ENCODE results near the gene CBR1.
"Not testable (repeated sequence)": the region's sequence is repeated elsewhere in the genome, so short reads cannot be mapped to it uniquely, and the experiment has no call there.

The CBR1 gene

DNA sequence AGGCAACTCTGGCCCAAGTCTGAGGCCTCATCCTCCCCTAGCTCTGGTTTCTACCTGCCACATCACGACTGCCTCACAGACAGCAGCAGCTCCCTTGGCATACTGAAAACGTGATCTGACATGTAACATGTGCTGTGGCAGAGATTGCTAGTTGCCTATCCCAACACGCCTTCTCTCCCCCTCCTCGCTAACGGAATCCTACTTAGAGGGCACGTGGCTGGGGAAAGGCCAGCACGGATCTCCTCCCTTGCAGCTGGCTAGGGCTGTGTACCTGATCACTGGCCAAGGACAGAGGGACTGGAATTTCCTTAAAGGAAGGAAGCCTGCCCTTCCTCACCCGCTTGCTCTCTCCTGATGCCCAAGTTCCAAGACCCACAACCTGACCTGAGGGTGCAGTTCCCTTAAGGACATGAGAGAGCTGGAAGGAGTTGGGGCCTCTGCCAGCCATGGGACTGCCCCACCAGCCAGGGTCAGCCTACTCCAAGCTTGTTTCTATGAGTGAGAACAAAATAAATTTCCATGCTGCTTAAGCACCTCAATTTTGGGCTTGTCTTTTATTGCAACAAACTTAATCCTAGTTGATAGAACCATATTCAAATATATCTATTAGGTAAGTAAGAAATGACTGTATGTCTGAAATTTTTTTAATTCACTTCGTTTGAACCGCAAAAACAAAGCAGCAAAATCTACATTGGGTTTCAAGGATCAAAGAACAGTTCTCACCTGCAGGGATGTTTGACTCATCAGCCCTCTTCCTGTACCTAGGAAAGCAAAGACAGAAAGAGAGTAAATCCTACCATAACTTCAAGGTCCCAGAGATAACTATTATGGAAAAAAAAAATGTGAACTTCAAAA, 16.7 kb upstream of the CBR1 start:
- FAIRE-seq: no peak

DNA sequence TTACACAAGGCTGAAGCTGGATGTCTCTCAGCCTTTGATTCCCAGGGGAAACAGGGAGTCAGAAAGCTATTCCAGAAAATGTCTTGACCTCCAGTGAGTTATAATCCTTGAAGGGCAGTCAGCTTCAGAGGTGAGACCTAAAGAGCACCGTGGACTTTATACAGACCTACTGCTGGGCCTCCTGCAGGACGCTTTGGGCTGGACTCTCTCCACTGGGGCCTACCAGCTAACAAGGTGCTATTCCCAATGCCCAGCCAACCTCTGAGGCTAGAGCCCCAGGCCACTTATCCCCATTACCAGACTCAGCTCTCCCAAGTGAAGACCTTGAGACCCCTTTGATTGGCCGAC, 16.1 kb upstream of the CBR1 start:
- no peak for FAIRE-seq

DNA sequence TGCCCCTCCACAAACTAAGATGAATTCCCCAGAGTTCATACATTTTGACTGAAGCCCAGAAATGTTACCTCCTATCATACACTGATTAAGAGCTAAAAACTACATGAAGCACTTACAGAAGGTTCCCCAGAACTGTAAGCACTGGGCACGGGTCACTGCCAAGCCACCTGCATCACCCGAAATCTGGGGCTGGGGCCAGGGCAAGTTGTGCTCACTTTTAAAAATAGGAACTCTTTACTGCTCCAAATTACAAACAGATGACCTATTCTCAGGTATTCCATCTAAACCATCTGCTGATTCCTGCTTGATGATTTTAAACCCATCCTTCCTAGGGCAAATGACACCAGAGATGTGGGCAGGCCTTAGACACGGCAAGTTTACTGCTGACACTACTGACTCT, 14.3 kb upstream of the CBR1 start:
- FAIRE-seq: no peak

DNA sequence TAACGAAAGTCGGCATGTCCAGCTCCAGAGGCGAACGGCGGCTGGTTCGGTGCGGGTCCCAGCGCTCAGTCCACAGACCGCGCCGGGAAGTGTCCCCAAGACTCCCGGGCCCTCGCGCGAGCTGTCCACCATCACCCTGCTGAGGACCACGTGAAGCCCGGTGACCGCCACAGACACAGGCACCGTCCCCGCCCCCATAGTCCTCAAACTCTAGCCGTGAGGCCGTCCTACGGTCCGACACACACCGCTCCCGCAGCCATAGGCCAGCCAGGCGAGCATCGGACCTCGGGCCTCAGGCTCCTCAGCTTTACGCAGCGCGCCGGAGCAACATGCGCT, 10.0 kb upstream of the CBR1 start:
- no peak for FAIRE-seq

DNA sequence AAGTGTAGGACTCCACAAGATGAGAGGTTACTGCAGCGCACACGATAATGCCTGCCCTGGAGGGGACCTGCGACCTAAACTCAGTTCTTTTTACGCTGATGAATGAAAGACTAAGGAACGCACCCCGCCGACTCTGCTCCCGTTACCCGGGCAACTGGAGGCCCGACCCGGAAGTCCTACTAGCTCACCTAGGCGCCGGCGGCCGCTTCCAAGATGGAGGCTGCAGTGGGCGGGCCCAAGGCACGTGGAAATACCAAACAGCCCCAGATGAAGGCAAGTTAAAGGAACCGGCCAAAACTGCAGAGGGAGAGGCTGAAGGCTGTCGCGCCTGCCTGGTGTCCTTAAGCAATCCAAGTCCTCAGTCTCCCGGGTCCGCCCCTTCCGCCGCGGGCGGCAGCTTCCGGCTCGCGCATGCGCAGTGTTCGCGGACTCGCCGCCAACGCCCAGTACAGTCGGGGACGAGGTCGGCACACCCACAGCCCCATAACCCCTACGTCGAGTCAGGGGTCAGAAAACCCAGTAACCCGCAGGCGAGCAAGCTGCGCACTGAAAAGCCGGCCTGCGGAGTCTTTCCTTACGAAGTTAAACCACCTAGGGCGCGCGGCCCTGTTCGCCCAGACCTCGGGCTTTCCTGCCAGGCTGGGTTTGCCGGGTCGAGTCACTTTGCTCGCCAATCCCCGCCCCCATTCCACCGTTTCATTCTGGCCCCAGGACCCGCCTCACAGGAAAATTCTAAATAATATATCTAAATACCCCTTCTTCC, 9.5 kb upstream of the CBR1 start, which contains the start of gene SETD4:
Gene SETD4, minus strand, starts transcription at position 368 of the 763 bp plus-strand sequence. CDS start 1,638 bp downstream, outside the sequence.
- no peak for FAIRE-seq

DNA sequence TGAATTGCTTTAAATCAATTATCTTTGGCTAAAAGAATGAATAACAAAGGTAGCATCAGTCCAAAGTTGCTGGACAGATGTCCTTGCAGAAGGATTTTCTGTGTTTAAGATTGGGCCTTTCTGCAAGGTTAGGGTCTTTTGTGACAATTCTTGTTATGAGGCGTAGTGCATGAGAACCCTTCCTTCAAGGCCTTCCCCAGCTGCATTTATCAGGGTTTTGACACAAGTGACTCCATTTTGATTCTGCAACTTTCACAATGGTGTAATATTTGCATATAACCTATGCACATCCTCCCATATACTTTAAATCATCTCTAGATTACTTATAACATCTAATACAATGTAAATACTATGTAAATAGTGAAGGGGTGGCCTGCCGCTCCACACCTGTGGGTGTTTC, 8.4 kb upstream of the CBR1 start:
- no peak for FAIRE-seq

DNA sequence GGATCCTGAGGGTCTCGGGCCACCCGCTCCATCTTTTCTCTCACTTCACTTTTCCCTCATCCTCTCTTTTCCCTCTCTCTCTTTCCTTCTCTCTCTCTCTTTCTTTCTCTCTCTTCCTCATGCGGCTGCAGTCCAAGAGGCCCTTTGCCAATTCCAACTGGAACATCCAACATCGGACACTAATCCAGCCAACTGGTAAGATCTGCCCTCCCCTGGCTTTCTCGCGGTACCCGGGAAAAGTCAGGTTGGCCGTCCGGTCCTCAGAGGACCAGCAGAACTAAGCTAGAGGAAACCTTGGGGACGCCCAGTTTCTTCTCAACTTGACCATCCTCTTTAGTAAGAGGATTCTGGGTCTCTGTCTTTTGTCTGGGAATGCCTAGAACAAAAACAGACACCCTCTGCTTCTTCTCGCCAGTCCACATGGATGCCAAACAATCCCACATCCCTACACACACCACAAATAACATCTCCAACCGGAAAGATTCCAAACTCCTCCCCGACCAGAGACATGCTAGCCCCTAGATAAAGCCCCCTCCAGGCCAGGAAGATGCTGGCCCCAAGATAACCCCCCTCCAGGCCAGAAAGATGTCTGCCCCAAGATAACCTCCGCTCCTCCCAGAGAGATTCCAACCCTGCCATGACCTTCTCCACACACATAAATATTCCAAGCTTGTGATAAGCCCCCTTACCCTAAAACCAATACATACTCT, 6.3 kb upstream of the CBR1 start:
- no peak for FAIRE-seq

DNA sequence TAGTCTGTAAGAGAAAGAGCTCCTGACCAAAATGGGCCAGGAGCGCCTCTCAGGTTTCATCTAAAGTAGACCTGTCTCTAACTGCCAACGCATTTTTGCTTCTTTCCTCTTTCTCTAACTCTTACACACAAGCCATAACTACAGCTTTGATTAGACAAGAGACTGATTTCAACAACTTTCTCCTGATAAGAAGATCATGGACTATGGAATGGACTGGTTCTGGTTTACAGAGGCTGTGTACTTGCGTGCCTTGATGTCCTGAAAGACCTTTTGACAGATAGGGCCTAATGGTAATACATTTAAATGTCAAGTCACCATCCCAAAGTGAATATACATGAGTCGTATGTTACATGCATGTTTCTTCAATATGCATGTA, 5.8 kb upstream of the CBR1 start:
- FAIRE-seq: no peak

DNA sequence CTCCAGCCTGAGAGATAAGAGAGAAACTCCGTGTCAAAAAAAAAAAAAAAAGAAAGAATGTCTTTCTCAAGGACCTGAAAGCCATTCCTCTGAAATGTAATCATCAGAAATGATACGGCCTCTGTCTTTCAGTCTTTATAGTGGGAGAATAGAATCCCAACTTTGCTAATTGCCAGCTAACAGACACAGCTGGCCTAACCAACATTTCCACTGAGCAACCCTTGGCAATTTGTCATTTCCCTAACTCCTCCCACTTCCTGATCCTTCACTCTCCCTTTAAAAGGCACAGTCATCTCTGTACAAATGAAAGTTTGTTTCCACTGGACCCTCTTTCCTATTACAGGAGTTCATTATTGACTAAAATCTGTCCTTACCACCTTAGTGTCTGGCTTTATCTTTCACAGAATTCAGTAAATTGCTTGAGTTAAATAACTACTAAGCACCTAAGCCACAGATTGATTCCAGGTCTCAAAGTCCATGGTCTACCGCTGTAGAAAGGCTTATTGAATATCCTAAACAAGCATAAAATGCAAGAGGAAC, 4.3 kb upstream of the CBR1 start:
- FAIRE-seq: no peak

DNA sequence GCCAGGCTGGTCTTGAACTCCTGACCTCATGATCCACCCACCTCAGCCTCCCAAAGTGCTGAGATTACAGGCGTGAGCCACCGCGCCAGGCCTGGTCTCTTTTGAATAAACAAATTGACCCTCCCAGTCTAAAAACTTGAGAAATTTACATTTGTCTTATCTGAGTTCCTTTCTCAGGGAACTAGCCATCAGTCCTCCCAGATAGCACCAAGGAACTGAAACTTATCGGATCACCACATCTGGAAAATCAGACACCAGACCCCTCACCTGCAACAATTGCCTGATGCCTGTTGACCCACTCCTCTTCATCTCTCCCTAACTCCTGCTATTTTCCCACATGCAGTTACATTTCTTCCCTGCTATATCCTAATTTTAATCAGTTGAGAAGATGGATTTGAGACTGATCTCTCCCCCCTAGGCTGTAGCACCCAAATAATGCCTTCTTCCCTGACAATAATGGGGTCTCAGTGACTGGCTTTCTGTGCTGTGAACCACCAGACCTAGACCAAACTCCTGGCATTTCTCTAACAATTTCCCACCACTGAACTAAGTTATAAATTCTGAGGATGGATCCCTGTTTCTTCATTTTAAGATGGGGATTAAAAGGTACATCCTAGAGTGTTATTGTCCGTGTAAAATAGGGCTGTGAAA, 951 bp upstream of the CBR1 start:
- no peak for FAIRE-seq

DNA sequence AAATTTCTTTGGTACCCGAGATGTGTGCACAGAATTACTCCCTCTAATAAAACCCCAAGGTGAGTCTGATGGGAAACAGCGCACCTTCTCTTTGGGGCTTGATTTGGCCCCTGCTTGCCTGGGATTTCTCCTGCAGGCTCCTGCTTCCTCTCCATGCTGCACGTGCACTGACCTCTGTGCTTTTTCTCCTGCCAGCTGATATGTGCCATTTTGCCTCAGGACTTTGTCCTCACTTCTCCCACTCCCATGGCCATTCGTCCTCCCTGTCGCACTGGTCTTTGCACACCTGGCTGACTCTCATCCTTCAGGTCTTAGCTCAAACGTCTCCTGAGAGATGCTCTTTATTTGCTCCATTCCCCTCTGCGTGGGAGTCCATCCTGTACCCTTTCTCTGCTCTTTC, 1.2 kb downstream of the CBR1 start:
- no peak for FAIRE-seq

DNA sequence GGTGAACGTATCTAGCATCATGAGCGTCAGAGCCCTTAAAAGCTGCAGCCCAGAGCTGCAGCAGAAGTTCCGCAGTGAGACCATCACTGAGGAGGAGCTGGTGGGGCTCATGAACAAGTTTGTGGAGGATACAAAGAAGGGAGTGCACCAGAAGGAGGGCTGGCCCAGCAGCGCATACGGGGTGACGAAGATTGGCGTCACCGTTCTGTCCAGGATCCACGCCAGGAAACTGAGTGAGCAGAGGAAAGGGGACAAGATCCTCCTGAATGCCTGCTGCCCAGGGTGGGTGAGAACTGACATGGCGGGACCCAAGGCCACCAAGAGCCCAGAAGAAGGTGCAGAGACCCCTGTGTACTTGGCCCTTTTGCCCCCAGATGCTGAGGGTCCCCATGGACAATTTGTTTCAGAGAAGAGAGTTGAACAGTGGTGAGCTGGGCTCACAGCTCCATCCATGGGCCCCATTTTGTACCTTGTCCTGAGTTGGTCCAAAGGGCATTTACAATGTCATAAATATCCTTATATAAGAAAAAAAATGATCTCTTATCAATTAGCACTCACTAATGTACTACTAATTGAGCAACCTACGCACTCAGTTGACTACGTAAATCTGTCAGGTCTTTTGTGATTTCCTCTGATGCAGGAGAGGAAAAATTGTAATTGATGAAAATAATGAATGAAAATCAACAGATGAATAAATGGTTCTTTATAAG, 2.8 kb downstream of the CBR1 start:
- no peak for FAIRE-seq

DNA sequence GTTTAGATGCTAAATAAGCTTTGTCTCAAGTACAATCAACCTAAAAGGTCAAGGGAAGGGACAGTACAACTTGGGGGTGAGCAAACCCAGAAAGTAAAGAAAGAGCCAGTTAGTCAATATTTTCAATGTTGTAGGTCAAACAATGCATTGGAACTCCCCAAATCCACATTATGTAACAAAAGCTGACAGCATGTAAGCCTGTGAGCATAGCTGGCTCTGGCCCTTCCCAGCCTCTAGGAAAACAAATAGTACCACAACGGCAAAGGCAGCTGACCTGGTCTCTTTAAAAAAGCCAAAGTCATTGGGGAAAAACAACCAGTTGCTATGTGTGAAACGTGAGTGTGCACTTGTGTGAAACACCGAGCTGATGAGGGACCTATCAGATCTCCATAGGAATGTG, 3.4 kb downstream of the CBR1 start:
- FAIRE-seq: no peak

DNA sequence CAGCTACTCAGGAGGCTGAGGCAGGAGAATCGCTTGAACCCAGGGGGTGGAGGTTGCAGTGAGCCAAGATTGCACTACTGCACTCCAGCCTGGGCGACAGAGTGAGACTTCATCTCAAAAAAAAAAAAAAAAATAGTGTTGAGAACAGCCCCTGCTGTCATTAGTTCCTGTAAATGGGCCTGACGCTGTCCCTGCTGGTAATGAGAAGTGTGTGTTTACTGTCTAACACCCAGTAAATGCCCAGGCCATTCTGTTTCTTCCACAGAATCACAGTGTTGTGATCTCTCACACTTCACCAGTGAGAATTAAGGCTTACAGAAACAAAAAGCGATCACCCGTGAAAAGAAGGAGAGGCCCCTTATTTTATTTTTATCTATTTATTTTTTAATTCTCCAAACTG, 4.1 kb downstream of the CBR1 start:
- FAIRE-seq: not testable (repeated sequence)

DNA sequence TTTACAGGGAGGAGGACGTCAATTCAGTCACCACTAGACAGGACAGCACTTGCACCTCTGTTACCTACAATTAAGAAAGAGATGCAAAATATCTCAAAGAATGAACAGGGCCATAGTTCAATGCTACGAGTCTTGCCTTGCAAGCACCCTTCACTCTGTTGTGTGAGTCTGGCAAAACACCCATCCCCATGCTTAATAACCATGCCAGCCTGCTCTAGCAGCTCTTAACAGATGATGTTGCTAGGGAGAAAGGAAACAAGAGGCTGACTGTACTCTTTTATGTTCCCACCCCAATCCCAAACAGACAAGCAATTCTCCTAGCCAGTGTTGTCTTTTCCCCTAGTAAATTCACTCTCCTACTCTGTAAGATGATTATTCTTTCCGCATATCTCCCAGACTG, 5.3 kb downstream of the CBR1 start:
- no peak for FAIRE-seq

DNA sequence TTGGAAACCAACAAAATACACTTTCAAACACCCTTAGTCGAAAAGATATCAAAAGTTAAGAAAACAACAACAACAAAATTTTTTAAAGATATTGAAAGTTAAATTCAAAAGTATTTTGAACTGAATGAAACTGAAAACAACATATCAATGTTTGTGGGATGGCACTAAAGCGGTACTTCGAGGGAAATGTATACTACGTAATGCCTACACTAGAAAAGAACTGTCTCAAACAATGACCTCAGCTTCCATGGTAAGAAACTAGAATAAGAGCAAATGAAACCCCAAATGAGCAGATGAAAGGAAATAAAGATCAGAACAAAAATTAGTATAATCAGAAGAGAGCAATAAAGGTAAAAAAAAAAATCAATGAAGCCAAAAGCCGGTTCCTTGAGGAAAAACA, 6.1 kb downstream of the CBR1 start:
- FAIRE-seq: no peak

DNA sequence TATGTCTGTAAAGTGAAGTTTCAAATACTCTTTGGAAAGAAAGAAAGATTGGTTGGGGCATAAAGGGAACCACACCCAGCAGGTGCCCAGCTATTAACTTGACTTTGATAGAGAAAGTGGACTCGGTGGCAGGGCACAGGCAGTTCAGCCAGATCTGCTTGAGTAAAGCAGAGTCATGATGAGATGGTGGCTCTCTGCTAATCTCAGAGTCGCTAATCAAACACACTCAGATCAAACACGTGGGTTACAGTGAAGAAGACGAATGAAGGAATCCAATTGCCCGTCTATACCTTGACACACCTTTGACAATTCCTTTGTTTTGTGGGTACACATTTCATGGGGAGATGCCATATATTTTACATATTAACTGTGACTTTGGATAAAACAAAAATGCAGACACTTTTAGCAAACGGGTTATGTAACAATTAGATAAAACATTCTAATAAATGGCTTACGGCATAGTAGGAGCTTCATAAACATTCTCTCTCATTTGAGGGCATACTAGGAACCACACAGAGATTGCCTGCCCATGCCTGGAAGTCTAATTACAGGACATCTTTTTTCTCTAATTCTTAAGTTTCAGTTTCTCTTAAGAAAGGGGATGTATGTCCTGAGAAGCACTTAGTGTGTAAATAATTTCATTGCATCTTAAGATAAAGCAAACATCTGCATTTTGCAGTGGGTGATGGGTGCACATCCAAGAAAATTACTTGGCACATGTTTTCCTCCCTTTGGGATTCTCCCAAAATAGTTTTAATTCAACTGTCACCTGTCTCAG, 7.2 kb downstream of the CBR1 start:
- FAIRE-seq: no peak

DNA sequence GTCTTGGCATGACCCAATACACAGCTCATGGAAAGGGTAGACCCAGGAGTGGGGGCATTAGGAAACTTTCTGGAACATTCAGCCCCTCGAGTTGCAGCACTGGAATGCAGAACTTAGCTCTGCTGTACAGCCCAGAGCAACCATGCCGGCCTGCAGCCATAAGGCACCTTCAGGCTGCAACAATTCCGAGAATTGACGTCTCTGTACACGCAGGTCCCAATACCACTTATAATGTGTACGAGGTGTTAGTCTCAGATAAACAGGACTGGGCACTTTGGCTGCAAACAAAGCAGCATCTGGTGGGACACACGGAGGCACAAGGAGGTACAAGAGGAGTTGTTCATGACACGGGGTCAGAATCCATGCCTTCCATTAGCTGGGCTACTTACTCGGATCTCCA, 7.9 kb downstream of the CBR1 start:
- no peak for FAIRE-seq

DNA sequence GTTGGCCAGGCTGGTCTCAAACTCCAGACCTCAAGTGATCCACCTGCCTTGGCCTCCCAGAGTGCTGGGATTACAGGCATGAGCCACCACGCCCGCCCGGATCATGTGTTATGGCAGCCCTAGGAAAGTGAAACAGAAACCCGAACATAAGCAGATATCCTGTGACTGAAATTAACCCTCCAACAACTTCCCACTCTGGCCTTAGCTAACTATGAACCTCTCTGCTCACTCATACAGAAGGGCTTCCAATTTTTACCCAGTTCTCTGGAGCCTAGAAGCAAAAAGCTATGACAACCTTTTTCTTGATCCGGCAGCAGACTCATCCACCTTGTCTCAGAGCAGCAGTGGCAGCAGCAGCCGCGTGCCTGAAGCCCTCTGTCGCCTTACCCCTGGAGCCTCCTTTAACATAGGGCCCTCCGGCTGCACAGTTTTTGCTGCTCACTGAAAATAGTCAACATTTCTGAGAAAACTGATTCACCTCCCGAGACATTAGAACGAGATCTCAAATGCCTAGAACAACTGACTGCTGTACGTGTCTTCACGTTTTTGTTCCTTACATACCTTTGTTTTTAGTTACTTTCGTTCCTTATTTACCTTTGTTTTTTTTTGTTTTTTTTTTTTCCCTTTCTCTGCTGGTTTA, 9.3 kb downstream of the CBR1 start:
- FAIRE-seq: no peak

DNA sequence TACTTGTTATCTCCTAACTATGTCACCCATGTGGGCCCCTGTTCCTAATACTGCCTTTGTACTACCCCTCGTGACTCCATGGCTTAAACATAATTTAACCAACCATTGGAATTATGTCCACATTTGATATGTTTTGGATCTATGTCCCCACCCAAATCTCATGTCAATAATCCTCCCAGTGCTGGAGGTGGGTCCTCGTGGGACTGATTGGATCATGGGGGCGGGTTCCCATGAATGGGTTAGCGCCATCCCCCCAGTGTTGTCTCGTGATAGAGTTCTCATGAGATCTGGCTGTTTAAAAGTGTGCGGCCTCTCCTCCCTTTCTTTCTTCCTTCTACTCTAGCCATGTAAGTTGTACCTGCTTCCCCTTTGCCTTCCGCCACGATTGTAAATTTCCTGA, 9.8 kb downstream of the CBR1 start:
- FAIRE-seq: no peak

DNA sequence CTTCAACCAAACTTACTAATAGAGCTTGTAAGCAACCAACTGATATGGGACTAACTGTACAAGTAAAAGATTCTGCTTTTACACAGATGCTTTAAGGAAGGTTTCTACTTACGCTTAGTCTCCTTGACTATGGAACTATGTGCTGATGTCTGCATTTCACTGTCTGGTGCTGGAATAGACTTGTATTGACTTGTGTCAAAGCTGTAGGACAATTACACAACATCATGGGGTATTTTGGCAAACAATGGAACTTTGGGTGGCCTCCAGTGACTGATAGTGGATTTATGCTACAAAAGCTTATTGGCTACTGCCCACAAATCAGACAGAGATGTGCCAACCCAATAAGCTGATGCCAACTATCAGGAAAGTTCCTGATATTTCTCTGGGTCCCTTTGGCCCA, 10.6 kb downstream of the CBR1 start:
- FAIRE-seq: no peak

Measured in colon (tissue), 2 donors.